T-helper 17 cell (primary cell): Measurements from ENCODE around the gene SWT1. TPM values are rescaled to one million over a fixed set of nuclear protein-coding genes. Genes with fewer than 3 reads are reported as not detected.
"Not testable (repeated sequence)": the region's sequence is repeated elsewhere in the genome, so short reads cannot be mapped to it uniquely, and the experiment has no call there.

Source experiments
- ATAC-seq: fragments of 150-1000 bp; cut with Tn5 transposase; 2 replicates; pipeline ENCODE4 v1.10.0; 2021; ENCODE audit warnings: mild to moderate bottlenecking, moderate library complexity
- DNase-seq, 3 donors: peaks; one replicate each; pipeline versions ENCODE4 v3.0.0 to v3.0.0-alpha.2; 2020 to 2021
- H3K9me3 ChIP-seq: one replicate; pipeline ENCODE4 v1.7.0; 2013; ENCODE audit warnings: low read length, mild to moderate bottlenecking; ENCODE audit not compliant: control insufficient read depth, poor library complexity, severe bottlenecking
- H3K27ac Mint-ChIP-seq: one replicate; pipeline ENCODE4 v1.8.0; 2022; ENCODE audit warnings: mild to moderate bottlenecking, moderate library complexity, mixed read lengths
- H3K27me3 Mint-ChIP-seq: one replicate; pipeline ENCODE4 v1.8.0; 2022; ENCODE audit warnings: mixed read lengths
- H3K36me3 Mint-ChIP-seq: one replicate; pipeline ENCODE4 v1.8.0; 2022; ENCODE audit warnings: low read depth, mixed read lengths
- H3K4me1 Mint-ChIP-seq: one replicate; pipeline ENCODE4 v1.8.0; 2022; ENCODE audit warnings: mild to moderate bottlenecking, mixed read lengths
- H3K4me3 Mint-ChIP-seq: one replicate; pipeline ENCODE4 v1.8.0; 2022; ENCODE audit warnings: mild to moderate bottlenecking, moderate library complexity, mixed read lengths
- total RNA-seq, 4 donors: library from RNA in 2 of 4; stranded (reverse) in 2 of 4; gene quantifications; one replicate each; pipeline ENCODE4 v1.2.3 and lab custom pipeline; 2022 to 2026

The SWT1 gene
- total RNA-seq, 2 donors from 2014 or later, result 6.6 to 7.5 TPM

DNA sequence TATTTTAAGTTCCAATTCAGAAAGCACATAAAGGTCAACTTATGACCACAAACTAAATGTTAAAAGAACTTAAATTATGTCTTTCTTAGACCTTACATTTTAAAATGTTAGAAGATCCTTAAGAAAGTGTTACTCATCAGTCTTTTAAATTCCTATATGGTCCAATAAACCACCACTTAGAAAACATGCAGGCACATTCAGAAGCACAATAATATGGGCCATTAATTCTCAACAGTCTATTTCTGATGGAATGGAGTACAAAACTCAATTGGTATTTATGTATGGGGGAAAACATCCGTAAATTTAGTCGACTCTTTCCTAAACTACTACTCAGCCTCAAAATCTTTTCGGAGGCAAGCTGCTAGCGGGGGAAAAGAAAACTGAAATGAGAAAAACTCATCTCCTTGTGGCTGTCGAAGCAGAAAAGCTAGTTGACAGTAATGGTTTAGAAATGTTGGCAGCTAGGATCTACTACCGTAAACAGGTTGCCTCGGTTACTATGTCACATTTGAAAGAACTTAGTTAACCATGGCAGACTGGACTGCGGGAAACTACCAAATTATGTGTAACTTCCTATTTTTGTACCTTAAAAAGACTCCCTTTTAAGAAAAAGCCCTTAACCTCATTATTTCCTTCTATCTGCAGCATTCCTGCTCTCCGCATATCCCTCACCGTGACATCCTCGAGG is 1.2 kb upstream of the SWT1 start:
- H3K4me1 Mint-ChIP-seq, result peaks cover 41% of the 10 kb centered on the region
- peaks cover 12% of the 10 kb centered on the region for H3K36me3 Mint-ChIP-seq
- H3K9me3 ChIP-seq, result no peaks in the 10 kb centered on the region
- H3K27me3 Mint-ChIP-seq, result no peaks in the 10 kb centered on the region
- H3K4me3 Mint-ChIP-seq, result peak overlapping the region; percentile 98
- H3K27ac Mint-ChIP-seq, result peak overlapping the region; percentile 97
- DNase-seq (no peak), ATAC-seq (peak; percentile 7)

DNA sequence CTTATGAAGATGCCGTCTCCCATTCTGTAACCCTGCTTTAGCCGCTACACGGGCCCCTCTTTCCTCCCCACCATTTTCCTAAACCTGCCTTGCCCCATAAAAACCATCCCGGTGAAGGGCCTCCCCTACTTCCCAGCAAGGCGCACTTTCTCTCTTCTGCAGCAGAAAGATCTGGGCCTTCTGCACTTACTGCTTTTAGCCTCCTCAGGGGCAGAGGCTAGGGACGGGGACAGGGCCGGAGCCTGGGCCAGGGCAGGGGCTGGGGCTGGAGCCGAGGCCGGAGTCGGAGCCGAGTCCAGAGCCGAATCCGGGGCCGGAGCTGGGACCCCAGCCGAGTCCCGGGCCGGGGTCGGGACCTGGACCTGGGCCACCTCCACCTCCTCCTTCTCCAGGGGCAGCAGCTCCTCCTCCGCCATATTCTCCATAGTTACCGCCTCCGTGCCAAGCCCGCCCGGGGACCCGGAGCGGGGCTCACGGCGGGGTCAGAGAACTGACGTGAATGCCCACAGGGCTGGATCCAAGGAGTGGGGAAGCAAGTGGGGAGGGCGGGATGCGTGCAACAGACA is 596 bp upstream of the SWT1 start:
- ATAC-seq (peak; percentile 36), DNase-seq (no peak)
- H3K36me3 Mint-ChIP-seq, result peaks cover 12% of the 10 kb centered on the region
- peaks cover 42% of the 10 kb centered on the region for H3K4me1 Mint-ChIP-seq
- peak overlapping the region; percentile 97 for H3K27ac Mint-ChIP-seq
- no peaks in the 10 kb centered on the region for H3K9me3 ChIP-seq
- H3K27me3 Mint-ChIP-seq, result no peaks in the 10 kb centered on the region
- peak overlapping the region; percentile 98 for H3K4me3 Mint-ChIP-seq

DNA sequence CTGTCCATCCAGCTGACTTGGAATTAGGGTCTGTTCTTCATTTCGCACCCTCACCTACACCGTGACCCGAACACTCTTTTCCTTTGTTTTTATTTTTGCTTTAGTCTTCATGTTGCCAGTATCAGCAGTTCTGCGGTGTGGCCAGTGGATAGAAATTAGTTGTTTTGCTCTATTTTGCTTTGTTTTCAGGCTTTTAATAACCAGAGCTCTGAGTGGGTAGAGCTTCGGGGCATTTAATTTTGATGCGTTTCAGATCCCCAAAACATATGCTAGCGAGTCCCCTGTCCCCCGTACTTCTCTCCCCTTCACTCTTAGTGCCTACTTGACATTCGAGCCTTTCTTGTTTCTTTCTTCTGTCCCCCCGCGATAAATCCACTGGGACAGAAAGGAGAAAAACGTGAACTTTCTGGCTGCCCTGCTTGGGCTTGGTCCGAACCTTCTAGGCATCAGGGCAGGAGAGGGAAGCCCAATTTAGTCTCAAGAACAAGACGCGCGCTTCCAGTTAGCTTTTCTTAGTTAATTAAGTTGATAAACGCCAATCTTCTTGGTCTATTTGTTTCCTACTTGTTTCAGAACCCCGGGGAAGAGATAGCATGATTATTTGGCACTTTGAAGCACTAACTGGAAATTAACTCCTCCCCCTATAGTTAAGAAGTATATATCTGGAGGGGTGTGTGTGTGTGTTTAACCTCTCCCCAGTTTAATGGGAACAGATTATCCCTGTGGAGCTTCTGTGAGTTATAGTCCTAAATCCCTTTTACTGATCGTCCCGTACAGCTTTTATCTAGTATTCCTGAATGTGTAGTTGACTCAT is 839 bp downstream of the SWT1 start:
- Mint-ChIP-seq H3K36me3 (peaks cover 7% of the 10 kb centered on the region), H3K27ac (peak overlapping the region; percentile 97), H3K4me3 (peak overlapping the region; percentile 98), H3K27me3 (no peaks in the 10 kb centered on the region), H3K4me1 (peaks cover 40% of the 10 kb centered on the region)
- no peaks in the 10 kb centered on the region for H3K9me3 ChIP-seq
- DNase-seq (no peak), ATAC-seq (no peak)

DNA sequence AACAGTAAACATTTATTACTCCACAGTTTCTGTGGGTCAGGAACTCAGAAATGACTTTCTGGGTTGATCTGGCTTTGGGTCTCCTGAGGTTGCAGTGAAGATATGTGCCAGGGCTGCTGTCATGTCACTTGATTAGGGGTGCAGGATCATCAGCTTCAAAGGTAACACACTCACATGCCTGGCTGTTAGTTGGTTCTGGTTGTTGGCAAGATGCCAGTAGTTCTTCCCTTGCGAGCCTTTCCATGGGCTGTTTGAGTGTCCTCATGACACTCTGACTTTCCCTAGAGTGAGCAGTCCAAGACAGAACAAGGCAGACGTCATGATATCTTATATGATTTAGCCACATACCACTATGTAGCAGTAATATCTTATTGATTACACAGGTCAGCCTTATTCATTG is 1.8 kb downstream of the SWT1 start:
- Mint-ChIP-seq H3K4me3 (peak overlapping the region; percentile 31), H3K36me3 (peaks cover 7% of the 10 kb centered on the region), H3K27me3 (no peaks in the 10 kb centered on the region), H3K27ac (no peak overlapping the region), H3K4me1 (peaks cover 35% of the 10 kb centered on the region)
- ATAC-seq (no peak), DNase-seq (no peak)
- no peaks in the 10 kb centered on the region for H3K9me3 ChIP-seq

DNA sequence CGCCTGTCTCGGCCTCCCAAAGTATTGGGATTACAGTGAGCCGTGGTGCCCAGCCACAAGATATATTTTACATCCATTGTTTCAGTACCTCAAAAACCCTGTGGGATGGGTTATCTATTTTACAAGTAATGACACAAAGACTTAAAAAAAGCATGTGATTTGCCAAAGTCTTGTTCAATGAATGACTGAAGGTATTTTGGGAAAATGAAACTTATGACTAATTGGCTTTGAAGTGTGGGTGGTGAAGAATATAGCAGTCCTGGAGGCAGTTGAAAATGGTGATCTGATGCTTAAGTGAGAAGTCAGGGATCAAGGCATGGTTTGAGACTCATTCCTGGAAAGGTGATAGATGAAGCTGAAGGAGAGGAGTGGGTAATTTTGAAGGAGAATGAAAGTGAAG is 3.0 kb downstream of the SWT1 start:
- Mint-ChIP-seq H3K27me3 (no peaks in the 10 kb centered on the region), H3K4me3 (no peak overlapping the region), H3K27ac (no peak overlapping the region), H3K36me3 (peaks cover 7% of the 10 kb centered on the region), H3K4me1 (peaks cover 34% of the 10 kb centered on the region)
- no peaks in the 10 kb centered on the region for H3K9me3 ChIP-seq
- ATAC-seq (no peak), DNase-seq (no peak)

DNA sequence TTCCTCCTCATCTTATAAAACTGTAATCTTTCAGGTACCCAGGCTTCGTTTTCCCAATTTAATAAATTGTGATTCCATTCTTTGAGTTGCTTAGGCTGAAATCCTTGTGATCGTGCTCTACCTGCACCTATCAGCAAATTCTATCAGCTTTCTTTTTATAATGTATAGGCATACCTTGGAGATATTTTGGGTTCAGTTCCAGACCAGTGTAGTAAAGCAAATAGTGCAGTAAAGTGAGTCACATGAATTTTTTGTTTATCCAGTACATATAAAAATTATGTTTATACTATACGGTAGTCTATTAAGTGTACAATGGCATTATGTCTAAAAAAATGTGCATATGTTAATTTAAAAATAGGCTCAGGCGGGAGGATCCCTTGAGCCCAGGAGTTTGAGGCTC is 5.5 kb downstream of the SWT1 start:
- ATAC-seq (no peak), DNase-seq (no peak)
- H3K27ac Mint-ChIP-seq, result no peak overlapping the region
- peaks cover 6% of the 10 kb centered on the region for H3K36me3 Mint-ChIP-seq
- H3K27me3 Mint-ChIP-seq, result no peaks in the 10 kb centered on the region
- H3K9me3 ChIP-seq, result no peaks in the 10 kb centered on the region
- H3K4me3 Mint-ChIP-seq, result no peak overlapping the region
- peaks cover 34% of the 10 kb centered on the region for H3K4me1 Mint-ChIP-seq

DNA sequence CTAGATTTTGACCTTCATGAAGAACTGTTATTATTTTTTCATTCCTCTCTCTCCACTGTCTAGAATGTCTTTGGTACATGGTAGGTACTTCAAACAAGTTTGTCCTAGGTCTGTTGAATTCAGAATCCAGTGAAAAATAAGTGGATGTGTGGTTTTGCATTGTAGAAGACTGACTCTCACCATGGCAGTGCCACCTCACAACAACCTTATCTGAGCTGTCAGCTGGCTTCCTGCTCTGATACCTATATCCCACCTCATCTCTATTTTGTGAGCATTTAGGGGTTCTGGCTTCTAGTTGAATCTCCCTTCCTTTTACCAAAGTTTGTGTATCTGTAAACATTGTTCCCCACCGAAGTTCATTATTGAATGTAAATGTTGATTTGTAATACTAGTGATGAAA is 9.1 kb downstream of the SWT1 start:
- Mint-ChIP-seq H3K27ac (peak overlapping the region; percentile 72), H3K4me1 (peaks cover 19% of the 10 kb centered on the region), H3K27me3 (no peaks in the 10 kb centered on the region), H3K4me3 (no peak overlapping the region), H3K36me3 (peaks cover 10% of the 10 kb centered on the region)
- H3K9me3 ChIP-seq, result no peaks in the 10 kb centered on the region
- ATAC-seq (no peak), DNase-seq (no peak)

DNA sequence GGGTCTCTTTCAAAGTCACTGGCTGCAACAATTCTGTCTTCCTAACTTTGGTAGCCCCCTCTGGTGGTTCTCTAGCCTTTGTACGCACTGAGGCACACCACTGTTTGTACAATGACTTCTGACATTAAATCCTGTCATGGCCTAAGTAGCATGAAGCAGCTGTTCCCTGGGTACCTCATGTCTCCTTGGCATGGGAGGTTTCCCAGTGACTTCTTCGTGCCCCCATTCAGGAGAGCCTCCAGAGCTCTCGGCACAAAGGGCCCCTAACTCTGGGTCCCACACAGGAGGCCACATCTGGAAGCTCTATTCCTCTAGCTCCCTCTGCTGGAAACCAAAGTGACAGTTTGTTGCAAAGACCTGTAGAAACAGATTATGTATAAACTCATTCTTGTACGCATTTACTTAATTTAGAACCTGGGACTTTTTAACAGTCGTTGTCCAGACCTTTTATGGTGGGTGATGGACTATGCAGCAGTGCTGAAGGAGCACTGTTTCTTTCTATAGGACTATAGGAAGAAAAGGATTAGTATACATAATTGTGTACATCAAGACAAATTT is 13.4 kb downstream of the SWT1 start:
- DNase-seq (peak in 1 of 3 donors; percentile 16), ATAC-seq (peak; percentile 82)
- peak overlapping the region; percentile 11 for H3K27ac Mint-ChIP-seq
- H3K4me1 Mint-ChIP-seq, result peaks cover 17% of the 10 kb centered on the region
- H3K27me3 Mint-ChIP-seq, result no peaks in the 10 kb centered on the region
- H3K9me3 ChIP-seq, result no peaks in the 10 kb centered on the region
- no peak overlapping the region for H3K4me3 Mint-ChIP-seq
- H3K36me3 Mint-ChIP-seq, result peaks cover 12% of the 10 kb centered on the region

DNA sequence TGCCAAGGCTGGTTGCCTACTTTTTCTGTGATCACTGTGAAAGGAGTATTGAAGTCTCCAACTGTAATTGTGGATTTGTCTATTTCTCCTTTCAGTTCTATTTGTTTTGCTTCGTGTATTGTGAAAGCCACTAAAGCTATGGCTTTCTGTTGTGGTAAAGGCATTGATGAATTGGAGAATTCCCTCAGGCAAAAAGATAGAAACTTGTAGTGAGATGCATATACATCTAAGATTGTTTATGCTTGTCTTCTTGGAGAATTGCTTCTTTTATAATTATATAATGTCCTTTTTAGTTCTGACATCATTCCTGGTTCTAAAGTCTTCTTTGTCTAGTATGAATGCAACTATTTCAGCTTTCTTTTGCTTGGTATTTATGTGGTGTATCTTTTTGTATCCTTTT is 36.8 kb downstream of the SWT1 start:
- Mint-ChIP-seq H3K27me3 (no peaks in the 10 kb centered on the region), H3K4me1 (no peaks in the 10 kb centered on the region), H3K4me3 (no peak overlapping the region), H3K27ac (no peak overlapping the region), H3K36me3 (peaks cover 2% of the 10 kb centered on the region)
- H3K9me3 ChIP-seq, result no peaks in the 10 kb centered on the region
- ATAC-seq (no peak), DNase-seq (no peak)

DNA sequence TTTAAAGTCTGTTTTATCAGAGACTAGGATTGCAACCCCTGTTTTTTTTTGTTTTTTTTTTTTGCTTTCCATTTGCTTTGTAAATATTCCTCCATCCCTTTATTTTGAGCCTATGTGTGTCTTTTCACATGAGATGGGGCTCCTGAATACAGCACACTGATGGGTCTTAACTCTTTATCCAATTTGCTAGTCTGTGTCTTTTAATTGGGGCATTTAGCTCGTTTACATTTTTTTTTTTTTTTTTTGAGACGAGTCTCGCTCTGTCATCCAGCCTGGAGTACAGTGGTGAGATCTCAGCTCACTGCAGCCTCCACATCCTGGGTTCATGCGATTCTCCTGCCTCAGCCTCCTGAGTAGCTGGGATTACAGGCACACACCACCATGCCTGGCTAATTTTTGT is 41.7 kb downstream of the SWT1 start:
- H3K4me1 Mint-ChIP-seq, H3K4me3 Mint-ChIP-seq, H3K27me3 Mint-ChIP-seq, H3K36me3 Mint-ChIP-seq, H3K9me3 ChIP-seq, DNase-seq, H3K27ac Mint-ChIP-seq, ATAC-seq: not testable (repeated sequence)

DNA sequence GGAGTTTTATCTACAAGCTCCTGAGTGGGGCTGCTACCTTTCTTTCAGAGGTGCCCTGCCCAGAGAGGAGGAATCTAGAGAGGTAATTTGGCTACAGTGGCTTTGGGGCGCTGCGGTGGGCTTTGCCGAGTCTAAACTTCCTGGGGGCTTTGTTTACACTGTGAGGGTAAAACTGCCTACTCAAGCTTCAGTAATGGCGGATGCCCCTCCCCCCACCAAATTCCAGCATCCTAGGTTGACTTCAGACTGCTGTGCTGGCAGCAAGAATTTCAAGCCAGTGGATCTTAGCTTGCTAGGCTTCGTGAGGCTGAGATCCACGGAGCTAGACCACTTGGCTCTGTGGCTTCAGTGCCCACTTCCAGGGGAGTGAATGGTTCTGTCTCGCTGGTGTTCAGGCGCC is 43.9 kb downstream of the SWT1 start:
- H3K4me3 Mint-ChIP-seq, result no peak overlapping the region
- no peak overlapping the region for H3K27ac Mint-ChIP-seq
- H3K36me3 Mint-ChIP-seq, result peaks cover 8% of the 10 kb centered on the region
- no peaks in the 10 kb centered on the region for H3K27me3 Mint-ChIP-seq
- H3K9me3 ChIP-seq, result no peaks in the 10 kb centered on the region
- H3K4me1 Mint-ChIP-seq, result no peaks in the 10 kb centered on the region
- ATAC-seq (no peak), DNase-seq (no peak)

DNA sequence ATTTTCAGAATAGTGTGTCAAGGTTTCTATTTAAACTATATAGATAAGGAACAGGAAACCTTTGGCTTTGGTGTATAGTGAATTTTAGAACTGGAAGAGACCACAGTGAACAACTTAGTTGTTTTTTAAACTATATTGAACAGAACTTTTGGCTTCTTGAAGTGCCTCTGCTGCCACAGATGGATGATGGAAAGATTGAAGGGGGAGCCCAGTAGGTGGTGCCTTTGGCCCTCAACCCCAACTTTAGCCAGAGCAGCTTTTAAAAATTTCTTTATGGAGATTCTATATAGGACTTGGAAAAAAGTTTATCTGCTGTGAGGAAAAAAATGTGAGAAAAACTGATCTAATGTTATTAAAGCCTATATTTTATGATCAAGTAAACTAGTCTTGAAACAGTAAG is 50.2 kb downstream of the SWT1 start:
- no peak overlapping the region for H3K27ac Mint-ChIP-seq
- H3K27me3 Mint-ChIP-seq, result no peaks in the 10 kb centered on the region
- ATAC-seq, result no peak
- no peaks in the 10 kb centered on the region for H3K9me3 ChIP-seq
- H3K4me1 Mint-ChIP-seq, result peaks cover 2% of the 10 kb centered on the region
- no peak overlapping the region for H3K4me3 Mint-ChIP-seq
- H3K36me3 Mint-ChIP-seq, result peaks cover 4% of the 10 kb centered on the region
- no peak for DNase-seq

DNA sequence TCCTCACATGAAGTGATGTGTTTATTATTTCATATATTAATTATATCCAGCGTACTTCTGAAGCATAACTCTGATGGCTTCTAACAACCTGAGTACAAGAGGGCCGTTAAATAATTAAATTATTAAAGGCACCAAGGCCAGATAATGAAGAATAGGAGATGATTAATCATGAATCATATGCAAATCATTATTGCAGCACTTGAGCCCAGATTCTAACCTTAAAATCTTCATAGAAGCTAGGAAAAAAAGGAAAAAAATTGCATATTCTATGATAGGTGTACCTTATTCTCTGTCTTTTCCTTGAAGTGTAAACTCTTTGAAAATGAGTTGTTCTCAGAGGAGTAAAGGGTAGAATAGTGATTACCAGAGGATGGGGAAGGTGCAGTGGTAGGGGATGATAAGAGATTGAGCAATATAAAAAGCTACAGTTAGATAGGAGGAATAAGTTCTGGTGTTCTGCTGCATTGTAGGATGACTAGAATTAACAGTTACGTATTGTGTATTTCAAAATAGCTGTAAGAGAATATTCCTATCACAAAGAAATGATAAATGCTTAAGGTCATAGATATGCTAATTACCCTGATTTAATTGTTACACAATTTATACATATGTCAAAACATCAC is 51.1 kb downstream of the SWT1 start:
- H3K36me3 Mint-ChIP-seq, result peaks cover 4% of the 10 kb centered on the region
- ATAC-seq (no peak), DNase-seq (no peak)
- no peaks in the 10 kb centered on the region for H3K27me3 Mint-ChIP-seq
- no peaks in the 10 kb centered on the region for H3K9me3 ChIP-seq
- H3K4me1 Mint-ChIP-seq, result peaks cover 2% of the 10 kb centered on the region
- no peak overlapping the region for H3K4me3 Mint-ChIP-seq
- no peak overlapping the region for H3K27ac Mint-ChIP-seq
